GM18505 (cell line): ENCODE data around the gene GRK3.
"Not testable (repeated sequence)": the region's sequence is repeated elsewhere in the genome, so short reads cannot be mapped to it uniquely, and the experiment has no call there.

Experiments
- ATAC-seq: cut with Tn5 transposase; IDR thresholded peaks from one replicate; pipeline ENCODE4 v1.9.1; 2021; ENCODE audit not compliant: unreplicated experiment
- POLR2A ChIP-seq: IDR thresholded peaks from 4 replicates; pipeline ENCODE4 v1.6.1; 2011; ENCODE audit warnings: borderline replicate concordance; ENCODE audit not compliant: insufficient read depth, insufficient read length; ENCODE audit errors: extremely low read depth

Gene GRK3

DNA sequence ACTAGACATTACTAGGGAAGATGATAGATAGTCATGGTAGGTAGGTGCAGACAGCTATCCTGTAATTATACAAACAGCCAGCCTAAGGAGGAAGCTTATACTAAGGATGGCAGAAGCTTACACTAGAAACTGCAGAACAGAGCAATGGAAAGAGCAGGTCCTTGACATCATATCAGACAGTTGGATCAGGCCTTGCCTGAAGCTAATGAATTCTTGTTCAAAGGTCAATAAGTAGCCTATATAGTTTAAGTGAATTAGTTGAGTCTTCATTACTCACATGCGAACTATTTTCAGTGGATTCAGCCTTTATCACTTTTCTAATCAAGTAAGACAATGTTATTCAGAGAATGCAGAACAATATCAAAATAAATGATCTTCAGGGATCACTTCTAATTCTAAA, 22.3 kb upstream of the GRK3 start:
- no peak for ATAC-seq
- no peak for TF ChIP-seq POLR2A

DNA sequence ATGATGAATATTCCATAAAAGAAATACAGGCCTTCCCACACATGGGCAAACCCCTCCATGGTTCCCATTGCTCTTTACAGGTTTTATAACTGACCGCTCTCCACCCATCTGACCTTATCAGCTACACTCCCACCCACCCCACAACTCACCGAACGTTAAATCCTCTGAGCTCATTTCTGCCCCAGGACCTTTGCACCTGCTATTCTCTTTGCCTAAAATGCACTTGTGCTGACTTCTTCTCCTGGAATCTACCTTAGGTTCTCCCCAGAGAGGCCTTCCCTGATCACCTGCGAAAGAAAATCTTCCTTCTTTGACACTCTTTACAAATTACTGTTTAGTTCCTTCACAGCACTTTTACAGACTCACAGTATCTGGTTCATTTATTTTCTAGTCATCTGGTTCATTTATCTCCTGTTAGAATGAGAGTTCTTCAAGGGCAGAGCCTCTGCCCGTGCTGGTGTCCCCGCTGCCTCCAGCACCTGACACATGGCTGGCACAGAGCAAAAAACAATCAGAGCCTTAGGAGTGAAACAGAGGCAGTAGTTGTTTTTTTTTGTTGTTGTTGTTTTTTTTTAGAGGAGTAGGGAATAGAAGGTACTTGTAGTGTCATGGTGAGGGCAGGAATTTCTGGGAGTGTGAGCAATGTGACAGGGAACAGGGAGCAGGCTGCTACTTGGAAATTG, 21.6 kb upstream of the GRK3 start:
- ATAC-seq = no peak
- TF ChIP-seq POLR2A = no peak

DNA sequence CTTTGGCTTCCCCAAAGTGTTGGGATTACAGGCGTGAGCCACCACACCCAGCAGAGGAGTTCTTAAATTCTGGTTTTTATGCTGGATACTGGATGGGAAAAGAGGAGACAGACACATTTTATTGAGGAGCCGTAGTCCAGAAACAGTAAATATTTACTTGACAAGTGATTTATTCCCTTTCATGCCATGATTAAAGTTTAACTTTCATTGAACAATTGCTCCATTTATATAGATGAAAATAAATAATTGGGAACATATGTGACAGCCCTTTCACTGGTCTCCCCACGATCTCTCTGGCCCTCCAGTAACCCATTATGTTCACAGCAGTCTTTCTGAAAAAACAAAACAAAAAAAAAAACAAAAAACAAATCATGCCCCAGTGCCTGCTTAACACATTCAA, 19.3 kb upstream of the GRK3 start:
- ATAC-seq = no peak

DNA sequence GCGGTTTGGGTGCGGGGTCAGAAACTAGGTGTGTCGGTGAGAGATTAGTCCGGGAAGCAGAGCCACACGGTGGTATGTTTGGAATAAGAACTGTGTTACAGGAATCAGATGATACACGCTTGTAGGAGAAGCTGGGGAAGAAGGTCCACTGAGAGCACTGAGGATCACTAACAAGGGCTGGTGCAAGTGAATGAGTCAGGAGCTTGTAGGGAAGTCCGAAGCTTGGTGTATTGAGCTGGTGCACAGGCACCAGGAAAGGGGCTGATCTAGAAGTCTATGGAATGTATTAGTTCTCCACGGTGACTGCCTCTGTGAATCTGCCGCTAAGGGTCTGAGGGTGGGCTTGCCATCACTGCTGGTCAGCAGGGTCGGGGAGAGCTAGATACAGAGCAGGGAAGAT, 18.8 kb upstream of the GRK3 start:
- no peak for TF ChIP-seq POLR2A
- no peak for ATAC-seq

More for the DNA sequence above, 19.3 kb upstream of the GRK3 start:
- TF ChIP-seq POLR2A = no peak

DNA sequence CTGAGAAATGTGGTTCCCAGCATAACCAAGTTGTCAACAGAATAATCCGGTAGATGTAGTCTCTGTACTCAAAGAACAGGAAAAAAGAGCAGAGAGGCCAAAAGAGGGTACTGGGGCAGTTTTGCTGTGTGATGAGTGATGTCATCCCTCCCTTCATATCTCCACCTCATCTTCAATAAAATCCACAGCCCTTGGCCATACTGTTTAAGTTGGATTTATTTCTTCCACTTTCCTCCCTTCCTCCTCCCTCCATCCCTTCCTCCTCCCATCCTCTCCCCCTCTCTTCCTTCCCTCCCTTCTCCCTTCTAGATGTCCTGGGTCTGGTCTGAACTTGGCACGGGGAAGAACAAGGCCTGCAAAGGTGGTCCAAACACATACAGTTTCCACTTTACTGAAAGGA, 18.2 kb upstream of the GRK3 start:
- ATAC-seq = no peak
- TF ChIP-seq POLR2A = no peak

DNA sequence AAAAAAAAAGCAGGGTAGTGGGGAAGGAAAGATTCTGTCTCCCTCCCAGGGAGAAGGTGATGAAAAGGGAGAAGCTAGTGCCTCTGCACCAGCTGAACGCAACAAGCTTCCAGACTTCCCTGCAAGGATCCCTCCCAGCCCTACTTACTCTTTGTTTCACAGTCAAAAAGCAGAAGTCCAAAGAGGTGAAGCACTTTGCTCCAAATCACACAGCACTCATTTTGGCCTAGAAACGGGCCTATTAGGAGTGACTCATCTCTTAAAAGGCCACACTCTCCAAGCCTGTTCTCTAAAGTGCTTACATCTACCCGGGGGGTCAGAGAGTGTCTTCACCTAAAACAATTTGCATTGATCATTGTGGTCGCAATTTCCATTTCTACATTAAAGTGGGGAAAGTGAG, 17.7 kb upstream of the GRK3 start:
- no peak for TF ChIP-seq POLR2A
- no peak for ATAC-seq

DNA sequence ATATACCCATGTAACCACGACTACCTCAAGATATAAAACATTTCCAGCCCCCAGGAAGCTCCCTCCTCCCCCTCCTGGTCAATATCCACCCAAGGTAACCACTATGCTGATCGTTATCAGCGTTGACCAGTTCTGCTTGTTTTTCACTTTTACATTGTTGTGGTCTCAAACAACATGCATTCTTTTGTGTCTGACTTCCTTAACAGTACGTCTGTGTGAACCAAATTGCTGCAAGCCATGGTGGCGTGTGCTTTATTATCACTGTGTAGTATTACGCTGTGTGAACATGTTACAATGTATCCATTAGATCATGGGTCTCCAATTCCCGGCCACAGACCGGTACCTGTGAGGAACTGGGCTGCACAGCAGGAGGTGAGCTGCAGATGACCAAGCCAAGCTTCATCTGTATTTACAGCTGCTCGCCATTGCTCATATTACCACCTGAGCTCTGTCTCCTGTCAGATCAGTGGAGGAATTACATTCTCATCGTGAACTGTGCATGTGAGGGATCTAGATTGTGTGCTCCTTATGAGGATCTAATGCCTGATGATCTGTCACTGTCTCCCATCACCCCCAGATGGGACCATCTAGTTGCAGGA, 15.5 kb upstream of the GRK3 start:
- ATAC-seq = no peak

DNA sequence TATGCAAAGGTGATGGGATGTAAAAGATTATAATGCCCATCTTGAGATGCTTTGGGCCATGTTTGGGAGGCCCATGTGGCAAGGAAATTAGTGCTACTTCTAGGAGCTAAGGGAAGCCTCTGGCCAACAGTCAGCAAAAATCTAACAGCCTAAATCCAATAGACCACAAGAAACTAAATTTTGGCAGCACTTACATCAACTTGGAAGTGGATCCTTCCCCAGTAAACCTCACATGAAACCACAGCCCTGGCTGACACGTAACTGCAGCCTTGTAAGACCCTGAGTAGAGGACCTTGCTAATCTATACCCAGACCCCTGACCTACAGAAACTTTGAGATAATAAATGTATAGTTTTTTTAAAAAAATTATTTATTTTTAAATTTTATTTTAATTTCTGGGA, 13.1 kb upstream of the GRK3 start:
- no peak for TF ChIP-seq POLR2A
- no peak for ATAC-seq

More for the DNA sequence above, 15.5 kb upstream of the GRK3 start:
- no peak for TF ChIP-seq POLR2A

DNA sequence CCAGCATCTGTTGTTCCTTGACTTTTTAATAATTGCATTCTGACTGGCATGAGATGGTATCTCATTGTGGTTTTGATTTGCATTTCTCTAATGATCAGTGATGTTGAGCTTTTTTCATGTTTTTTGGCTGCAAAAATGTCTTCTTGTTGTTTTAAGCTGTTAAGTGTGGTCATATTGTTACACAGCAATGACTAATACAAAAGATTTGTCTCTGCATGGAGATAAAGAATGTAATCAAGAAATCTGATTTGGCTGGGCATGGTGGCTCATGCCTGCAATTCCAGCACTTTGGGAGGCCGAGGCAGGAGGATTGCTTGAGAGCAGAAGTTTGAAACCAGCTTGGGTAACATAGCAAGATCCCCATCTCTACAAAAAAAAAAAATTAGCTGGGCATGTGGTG, 12.1 kb upstream of the GRK3 start:
- ATAC-seq = not testable (repeated sequence)

DNA sequence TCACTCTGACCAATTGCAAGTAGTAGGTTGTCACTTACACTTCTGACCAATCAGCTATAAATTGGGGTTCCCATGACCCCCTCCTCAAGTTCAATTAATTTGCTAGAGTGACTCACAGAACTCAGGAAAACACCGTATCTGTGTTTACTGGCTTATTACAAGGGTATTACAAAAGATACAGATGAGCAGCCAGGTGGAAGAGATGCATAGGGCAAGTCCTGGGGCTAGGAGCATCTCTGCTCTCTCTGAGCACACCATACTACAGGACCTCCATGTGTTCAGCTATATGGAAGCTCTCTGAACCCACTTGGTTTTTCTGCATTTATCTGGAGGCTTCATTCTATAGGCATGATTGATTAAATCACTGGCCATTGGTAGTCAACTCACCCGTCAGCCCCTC, 11.3 kb upstream of the GRK3 start:
- no peak for ATAC-seq
- TF ChIP-seq POLR2A = no peak

DNA sequence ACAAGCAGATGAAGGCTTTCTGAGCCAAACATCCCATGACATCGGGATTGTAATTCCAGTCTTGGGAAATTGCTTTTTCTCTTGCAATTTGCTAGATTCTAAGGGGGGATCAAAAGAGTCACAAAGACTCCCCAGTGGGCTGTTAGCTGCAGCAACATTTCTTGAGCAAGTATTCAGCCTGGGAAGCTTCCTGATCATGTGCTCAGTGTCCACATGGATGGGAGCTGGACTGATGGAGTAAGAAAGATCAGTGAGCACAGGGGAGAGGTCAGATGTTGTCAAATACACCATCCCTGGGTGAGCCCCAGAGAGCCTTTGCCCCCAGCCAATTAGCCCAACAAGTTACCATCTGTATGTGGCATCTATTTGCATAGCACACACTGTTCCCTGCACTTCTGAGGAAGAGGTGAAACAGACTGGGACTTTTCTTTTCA, 10.2 kb upstream of the GRK3 start:
- no peak for TF ChIP-seq POLR2A

DNA sequence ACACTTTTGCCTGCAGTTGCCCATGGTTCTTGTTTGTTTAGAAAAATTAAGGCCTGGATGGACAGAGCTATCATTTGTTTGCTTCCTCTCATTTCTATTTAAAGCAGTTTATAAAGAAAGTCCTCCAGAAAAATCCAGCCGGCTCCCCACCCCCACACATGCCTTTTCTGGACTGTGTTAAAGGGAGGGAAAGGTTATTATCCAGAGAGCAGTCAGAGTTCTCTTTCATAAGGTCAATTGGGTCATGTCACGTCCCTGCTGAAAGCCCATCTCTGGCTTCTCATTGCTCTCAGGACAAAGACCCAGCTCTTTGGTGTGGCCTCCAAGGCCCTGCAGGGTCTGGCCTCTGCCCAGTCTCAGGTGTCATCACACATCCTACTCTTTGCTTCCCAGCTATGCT, 9.8 kb upstream of the GRK3 start:
- no peak for ATAC-seq
- no peak for TF ChIP-seq POLR2A

More for the DNA sequence above, 10.2 kb upstream of the GRK3 start:
- ATAC-seq = no peak

DNA sequence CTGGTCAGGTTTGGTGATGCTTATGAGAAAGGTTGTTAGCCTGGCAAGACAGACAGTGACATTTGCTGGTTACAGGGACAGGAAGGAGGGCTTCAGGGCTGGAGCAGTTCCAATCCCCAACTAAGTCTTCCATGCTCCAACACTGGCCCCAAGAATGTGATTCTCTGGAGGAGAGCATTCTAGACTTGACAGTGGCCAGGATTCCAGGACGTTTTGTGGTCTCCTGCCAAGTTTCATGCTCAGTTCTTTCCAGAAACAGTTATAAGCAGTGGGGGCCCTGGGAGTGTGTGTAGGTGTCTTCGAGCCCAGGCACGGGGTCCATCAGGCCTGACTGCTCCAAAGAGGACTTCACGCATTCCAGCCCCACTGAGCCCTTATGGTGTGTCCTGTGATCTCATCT, 8.9 kb upstream of the GRK3 start:
- no peak for ATAC-seq
- TF ChIP-seq POLR2A = no peak

DNA sequence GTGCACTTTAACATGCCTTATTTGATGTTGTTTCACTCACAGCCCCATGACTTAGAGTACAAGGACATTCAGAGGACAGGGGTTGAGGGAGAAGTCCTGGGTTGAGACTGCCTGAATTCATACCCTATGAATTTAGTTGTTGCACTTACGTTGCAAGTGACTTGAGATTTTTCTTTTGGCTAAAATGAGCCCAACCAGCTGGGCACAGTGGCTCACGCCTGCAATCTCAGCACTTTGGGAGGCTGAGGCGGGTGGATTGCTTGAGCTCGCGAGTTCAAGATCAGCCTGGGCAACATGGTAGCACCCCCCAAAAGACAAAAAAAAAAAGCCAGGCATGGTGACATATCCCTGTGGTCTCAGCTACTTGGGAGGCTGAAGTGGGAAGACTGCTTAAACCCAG, 7.3 kb upstream of the GRK3 start:
- no peak for TF ChIP-seq POLR2A
- ATAC-seq = no peak

DNA sequence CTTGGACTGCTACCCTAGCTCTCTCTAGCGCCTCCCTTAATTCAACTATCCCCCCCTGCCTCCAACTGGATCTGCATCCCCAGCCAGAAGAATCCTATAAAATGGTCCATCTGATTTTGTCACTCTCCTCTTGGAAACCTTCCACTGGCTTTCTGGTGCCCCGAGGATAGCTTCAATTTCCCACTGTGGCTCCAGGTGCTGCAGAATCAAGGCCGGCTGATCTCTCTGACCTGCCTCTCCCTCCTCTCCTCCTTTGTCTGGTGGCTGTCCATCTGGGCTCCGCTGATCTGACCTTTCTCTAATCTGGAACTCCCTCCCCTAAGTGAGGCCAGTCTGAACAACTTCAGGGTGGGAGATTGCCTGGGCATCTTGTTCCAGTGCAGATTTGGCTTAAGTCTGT, 6.1 kb upstream of the GRK3 start:
- ATAC-seq = no peak
- no peak for TF ChIP-seq POLR2A

DNA sequence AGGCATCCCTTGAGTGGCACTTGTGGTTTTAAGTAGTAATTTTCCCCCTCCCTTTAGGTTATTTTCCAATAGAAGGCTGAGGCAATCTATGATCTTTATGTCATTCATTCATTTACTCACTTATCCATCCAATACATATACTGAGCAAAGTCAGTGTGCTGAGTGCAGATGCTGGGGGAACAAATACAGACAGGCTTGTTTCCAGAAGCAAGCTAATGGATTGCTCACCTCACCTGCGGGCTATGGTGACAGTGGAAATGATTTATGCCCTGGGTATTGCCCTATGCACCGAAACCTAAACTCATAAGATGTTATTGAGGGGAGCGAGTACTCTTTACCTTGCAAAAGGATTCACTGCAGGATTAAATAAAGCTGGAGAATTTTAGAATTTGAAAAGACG, 4.6 kb upstream of the GRK3 start:
- ATAC-seq = not testable (repeated sequence)

DNA sequence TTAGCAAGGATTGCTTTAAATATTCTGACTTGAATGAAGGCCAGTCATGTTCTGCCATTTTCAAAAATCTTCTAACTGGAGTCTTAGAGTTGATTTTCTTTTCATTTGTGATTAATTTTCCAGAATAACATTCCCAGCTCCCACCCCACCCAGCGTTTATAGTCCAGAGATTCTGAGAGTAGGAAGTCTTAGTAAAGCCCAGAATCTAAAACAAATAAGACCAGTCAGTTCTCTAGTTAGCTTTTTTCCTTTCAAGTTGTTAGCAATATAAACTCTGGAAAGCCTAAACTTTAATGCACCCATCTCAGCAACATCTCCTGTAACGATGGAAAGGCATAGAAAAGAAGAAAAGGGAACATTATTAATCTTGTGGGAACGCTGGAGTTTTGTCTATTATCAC, 3.3 kb upstream of the GRK3 start:
- not testable (repeated sequence) for ATAC-seq

DNA sequence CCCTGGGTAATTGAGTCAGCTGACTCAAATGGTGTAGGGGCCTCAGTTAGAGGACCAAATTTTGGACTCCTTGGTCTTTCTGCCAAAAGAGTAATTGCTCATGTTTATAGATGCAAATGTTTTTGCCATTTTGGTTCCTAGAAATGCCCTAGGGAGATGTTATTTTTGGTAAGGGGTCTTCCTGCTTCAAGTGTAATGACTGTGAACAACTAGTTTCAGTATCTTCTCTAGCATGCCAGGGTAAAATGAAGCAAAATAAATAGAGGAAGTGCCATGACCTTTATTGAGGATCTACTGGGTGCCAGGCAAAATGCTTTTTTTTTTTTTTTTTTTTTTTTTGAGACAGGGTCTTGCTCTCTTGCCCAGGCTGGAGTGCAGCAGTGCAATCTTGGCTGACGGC, 2.5 kb upstream of the GRK3 start:
- ATAC-seq = not testable (repeated sequence)

DNA sequence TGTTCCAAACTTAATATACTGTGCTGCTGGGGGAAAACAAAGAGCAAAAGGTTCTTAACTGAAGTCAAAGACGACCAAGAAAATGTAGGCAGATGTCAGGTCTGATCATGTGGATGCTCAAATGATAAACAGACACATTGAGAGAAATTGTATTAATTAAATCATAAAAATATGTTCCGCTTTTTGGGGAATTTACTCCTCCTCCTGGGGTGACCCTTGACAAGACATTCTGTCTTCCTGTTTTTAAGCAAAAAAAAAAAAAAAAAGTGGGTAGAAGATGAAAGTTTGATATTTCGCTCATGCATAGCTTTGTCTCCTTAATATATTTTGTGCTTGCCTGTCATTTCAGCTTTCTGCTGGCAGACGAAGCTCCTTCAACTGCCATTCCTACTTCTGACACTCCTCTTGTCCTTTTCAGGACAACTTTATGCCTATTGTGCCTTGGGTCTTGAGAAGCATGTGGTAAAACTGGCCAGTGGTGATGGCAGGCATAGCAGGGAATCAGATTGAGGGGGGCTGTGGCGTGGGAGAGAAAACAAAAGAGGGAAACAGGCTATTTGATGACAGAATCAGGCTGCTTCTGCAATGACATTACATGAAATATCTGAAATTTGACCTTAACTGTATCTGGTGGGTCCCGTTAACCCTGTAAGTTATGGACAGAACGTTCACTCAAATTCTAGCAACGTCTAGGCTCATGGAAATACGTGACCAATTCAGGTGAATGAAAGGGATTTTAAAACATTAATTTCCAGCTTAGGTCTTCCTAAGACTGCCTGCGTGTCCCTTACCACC, 1.3 kb upstream of the GRK3 start:
- not testable (repeated sequence) for ATAC-seq
